CD4-positive, alpha-beta T cell treated with Interleukin-6 at 100 ng/mL for 8 hours (primary cell): ENCODE results near the gene SUPT16H.

Source experiments
- DNase-seq: peaks from one replicate; pipeline ENCODE4 v3.0.0-alpha.2; 2020; ENCODE audit warnings: mixed read lengths, low spot score

The SUPT16H gene

DNA sequence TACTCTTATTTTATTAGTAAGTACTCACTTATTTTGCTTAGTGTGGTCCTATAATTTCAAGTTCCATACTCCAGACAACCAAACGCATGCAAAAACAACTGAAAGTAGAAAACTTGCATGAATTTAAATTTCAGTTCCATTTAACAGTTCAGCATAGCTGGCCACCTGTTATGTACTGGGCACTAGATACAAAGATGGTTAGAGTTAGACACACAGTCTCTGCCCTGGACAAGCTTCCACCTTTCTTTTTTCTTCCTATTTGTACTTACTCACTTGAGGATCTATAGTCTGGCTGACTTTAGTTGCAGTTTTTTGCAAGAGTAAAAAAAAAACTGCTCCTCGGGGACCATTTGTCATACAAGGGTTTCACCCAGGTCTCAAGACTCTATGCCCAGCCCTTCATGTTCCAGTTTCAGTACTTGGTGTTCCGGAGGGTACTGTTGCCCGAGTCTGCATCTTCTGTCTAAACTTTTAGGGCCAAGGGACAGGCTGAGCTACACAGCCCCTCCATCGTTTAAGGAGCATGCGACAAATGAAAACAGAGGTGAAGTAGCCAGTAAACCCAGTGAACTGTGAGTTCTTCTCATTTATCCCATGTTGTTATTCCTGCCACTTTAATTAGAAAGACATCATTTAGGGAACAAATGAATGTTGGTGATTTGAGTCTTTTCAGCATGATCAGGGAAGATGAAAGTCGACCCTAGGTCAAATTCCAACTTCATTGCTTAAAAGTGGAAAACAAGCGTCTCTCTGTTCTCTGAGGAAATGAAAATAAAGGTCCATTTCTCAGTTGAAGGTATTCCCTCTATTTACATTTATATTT, 81.6 kb downstream of the SUPT16H start:
- DNase-seq, result no peak
